Measurements from ENCODE around the gene NOLC1. TPM values are rescaled to one million over a fixed set of nuclear protein-coding genes. Genes with fewer than 3 reads are reported as not detected.

Gene NOLC1
- total and polyA plus RNA-seq, 4 donors, result 11.6 to 26.3 (median 20.4) TPM

DNA sequence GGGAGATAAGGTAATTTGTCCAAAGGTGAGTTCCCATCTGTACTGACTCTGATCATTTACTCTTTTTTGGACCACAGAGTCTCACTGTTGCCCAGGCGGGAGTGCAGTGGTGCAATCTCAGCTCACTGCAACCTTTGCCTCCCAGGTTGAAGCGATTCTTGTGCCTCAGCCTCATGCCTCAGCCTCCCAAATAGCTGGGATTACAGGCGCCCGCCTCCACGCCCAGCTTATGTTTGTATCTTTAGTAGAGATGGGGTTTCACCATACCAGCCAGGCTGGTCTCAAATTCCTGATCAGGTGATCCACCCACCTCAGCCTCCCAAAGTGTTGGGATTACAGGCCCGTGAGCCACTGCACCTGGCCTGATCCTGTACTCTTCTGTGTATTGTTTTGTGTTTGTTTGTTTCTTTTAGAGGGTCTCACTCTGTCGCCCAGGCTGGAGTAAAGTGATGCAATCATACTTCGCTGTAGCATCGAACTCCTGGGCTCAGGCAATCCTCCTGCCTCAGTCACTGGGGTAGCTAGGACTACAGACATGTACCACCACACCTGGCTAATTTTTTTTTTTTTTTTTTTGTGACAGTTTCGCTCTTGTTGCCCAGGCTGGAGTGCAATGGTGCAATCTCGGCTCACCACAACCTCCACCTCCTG lies 2.4 kb downstream of the NOLC1 start:
- Histone ChIP-seq H3K9ac (ENCODE audit: low read depth in 1 of 2, low read length in 2 of 2) (no peak overlapping the region), H3K36me3 (ENCODE audit: control insufficient read depth in 4 of 4, insufficient read depth in 3 of 4, low read depth in 1 of 4, low read length in 3 of 4) (peaks cover 10 to 32% (median 31%) of the 10 kb centered on the region in 4 donors), H3K27ac (ENCODE audit: low read depth in 1 of 2, low read length in 2 of 2) (no peak overlapping the region), H3K9me3 (ENCODE audit: control insufficient read depth in 4 of 4, low read length in 3 of 4) (no peaks in the 10 kb centered on the region), H3K27me3 (ENCODE audit: control insufficient read depth in 4 of 4, insufficient read depth in 4 of 4, low read length in 3 of 4) (no peaks in the 10 kb centered on the region), H3K4me3 (ENCODE audit: low read depth in 1 of 3, low read length in 3 of 3) (no peak overlapping the region), H3K4me1 (ENCODE audit: control insufficient read depth in 4 of 4, insufficient read depth in 4 of 4, low read length in 3 of 4) (peaks cover 2 to 25% (median 12%) of the 10 kb centered on the region in 4 donors)
- TF ChIP-seq FOXA1 (IDR thresholded peaks at IDR 0.05) (no peak), NR2F2 (IDR thresholded peaks at IDR 0.05) (no peak), JUND (IDR thresholded peaks at IDR 0.05) (no peak), RXRA (IDR thresholded peaks at IDR 0.05) (no peak), GABPA (IDR thresholded peaks at IDR 0.05 in 1 of 2, conservative IDR thresholded peaks at IDR 0.05 in 1 of 2) (no peak), MAX (IDR thresholded peaks at IDR 0.05) (no peak), SP1 (IDR thresholded peaks at IDR 0.05) (no peak)
- 95% methylated on average over 11 of the region's 11 CpGs for WGBS
- DNase-seq (ENCODE audit: low spot score), result no peak

GRCh38 chr10:102157224-102157623 lies 5.0 kb downstream of the NOLC1 start:
- DNase-seq (ENCODE audit: low spot score), result no peak
- Histone ChIP-seq H3K27ac (ENCODE audit: low read depth in 1 of 2, low read length in 2 of 2) (no peak overlapping the region), H3K4me3 (ENCODE audit: low read depth in 1 of 3, low read length in 3 of 3) (no peak overlapping the region), H3K9ac (ENCODE audit: low read depth in 1 of 2, low read length in 2 of 2) (no peak overlapping the region), H3K4me1 (ENCODE audit: control insufficient read depth in 4 of 4, insufficient read depth in 4 of 4, low read length in 3 of 4) (peaks cover 2 to 19% (median 9%) of the 10 kb centered on the region in 4 donors), H3K27me3 (ENCODE audit: control insufficient read depth in 4 of 4, insufficient read depth in 4 of 4, low read length in 3 of 4) (no peaks in the 10 kb centered on the region), H3K36me3 (ENCODE audit: control insufficient read depth in 4 of 4, insufficient read depth in 3 of 4, low read depth in 1 of 4, low read length in 3 of 4) (peaks cover 26 to 55% (median 53%) of the 10 kb centered on the region in 4 donors), H3K9me3 (ENCODE audit: control insufficient read depth in 4 of 4, low read length in 3 of 4) (no peaks in the 10 kb centered on the region)
- 87% methylated on average over 3 of the region's 3 CpGs for WGBS
- TF ChIP-seq CTCF (IDR thresholded peaks at IDR 0.05; ENCODE audit: low read depth, low read length, missing input control) (no peak), YY1 (IDR thresholded peaks at IDR 0.05) (no peak), HNF4A (conservative IDR thresholded peaks at IDR 0.05) (no peak), GABPA (IDR thresholded peaks at IDR 0.05 in 1 of 2, conservative IDR thresholded peaks at IDR 0.05 in 1 of 2) (no peak)

GRCh38 chr10:102159051-102159597 lies 6.9 kb downstream of the NOLC1 start:
- H3K27ac ChIP-seq (ENCODE audit: low read depth in 1 of 2, low read length in 2 of 2), result no peak overlapping the region
- H3K9me3 ChIP-seq (ENCODE audit: control insufficient read depth in 4 of 4, low read length in 3 of 4), result no peaks in the 10 kb centered on the region
- no peak for DNase-seq (ENCODE audit: low spot score)
- no peak overlapping the region for H3K4me3 ChIP-seq (ENCODE audit: low read depth in 1 of 3, low read length in 3 of 3)
- H3K9ac ChIP-seq (ENCODE audit: low read depth in 1 of 2, low read length in 2 of 2), result no peak overlapping the region
- H3K4me1 ChIP-seq (ENCODE audit: control insufficient read depth in 4 of 4, insufficient read depth in 4 of 4, low read length in 3 of 4), result peaks cover 0 to 13% (median 3%) of the 10 kb centered on the region in 4 donors
- H3K36me3 ChIP-seq (ENCODE audit: control insufficient read depth in 4 of 4, insufficient read depth in 3 of 4, low read depth in 1 of 4, low read length in 3 of 4), result peaks cover 28 to 71% (median 65%) of the 10 kb centered on the region in 4 donors
- WGBS, result 94% methylated on average over 5 of the region's 5 CpGs
- no peaks in the 10 kb centered on the region for H3K27me3 ChIP-seq (ENCODE audit: control insufficient read depth in 4 of 4, insufficient read depth in 4 of 4, low read length in 3 of 4)
- TF ChIP-seq TAF1 (conservative IDR thresholded peaks at IDR 0.05), result no peak
- no peak for TF ChIP-seq RXRA (IDR thresholded peaks at IDR 0.05)
- TF ChIP-seq RAD21 (IDR thresholded peaks at IDR 0.05), result no peak
- no peak for TF ChIP-seq NR2F2 (IDR thresholded peaks at IDR 0.05)
- TF ChIP-seq EGR1 (IDR thresholded peaks at IDR 0.05; ENCODE audit: low read depth in 2 of 2), result no peak
- no peak for TF ChIP-seq MAX (IDR thresholded peaks at IDR 0.05)
- TF ChIP-seq, protein P1, sequence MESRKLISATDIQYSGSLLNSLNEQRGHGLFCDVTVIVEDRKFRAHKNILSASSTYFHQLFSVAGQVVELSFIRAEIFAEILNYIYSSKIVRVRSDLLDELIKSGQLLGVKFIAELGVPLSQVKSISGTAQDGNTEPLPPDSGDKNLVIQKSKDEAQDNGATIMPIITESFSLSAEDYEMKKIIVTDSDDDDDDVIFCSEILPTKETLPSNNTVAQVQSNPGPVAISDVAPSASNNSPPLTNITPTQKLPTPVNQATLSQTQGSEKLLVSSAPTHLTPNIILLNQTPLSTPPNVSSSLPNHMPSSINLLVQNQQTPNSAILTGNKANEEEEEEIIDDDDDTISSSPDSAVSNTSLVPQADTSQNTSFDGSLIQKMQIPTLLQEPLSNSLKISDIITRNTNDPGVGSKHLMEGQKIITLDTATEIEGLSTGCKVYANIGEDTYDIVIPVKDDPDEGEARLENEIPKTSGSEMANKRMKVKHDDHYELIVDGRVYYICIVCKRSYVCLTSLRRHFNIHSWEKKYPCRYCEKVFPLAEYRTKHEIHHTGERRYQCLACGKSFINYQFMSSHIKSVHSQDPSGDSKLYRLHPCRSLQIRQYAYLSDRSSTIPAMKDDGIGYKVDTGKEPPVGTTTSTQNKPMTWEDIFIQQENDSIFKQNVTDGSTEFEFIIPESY (IDR thresholded peaks at IDR 0.05), result no peak
- TF ChIP-seq FOXA1 (IDR thresholded peaks at IDR 0.05), result no peak
- TF ChIP-seq, protein P2, sequence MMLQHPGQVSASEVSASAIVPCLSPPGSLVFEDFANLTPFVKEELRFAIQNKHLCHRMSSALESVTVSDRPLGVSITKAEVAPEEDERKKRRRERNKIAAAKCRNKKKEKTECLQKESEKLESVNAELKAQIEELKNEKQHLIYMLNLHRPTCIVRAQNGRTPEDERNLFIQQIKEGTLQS (IDR thresholded peaks at IDR 0.05), result no peak
- TF ChIP-seq FOXA2 (IDR thresholded peaks at IDR 0.05), result no peak
- TF ChIP-seq CTCF (IDR thresholded peaks at IDR 0.05; ENCODE audit: low read depth, low read length, missing input control), result no peak
- TF ChIP-seq GABPA (IDR thresholded peaks at IDR 0.05 in 1 of 2, conservative IDR thresholded peaks at IDR 0.05 in 1 of 2), result no peak

Data from liver (tissue), 9 donors.